Muscle of leg (tissue), 16 donors: ENCODE results near the gene MAP7D1. TPM values are rescaled to one million over a fixed set of nuclear protein-coding genes. Genes with fewer than 3 reads are reported as not detected.
A peak's percentile ranks its signal among the peaks of the same experiment; 100 is the strongest.

ENCODE experiments used
- DNase-seq: peaks from one replicate; pipeline ENCODE4 v3.0.0; 2013
- H3K27ac ChIP-seq: one replicate; pipeline ENCODE4 v1.5.1; 2013; ENCODE audit warnings: mild to moderate bottlenecking, low read length, control low read depth
- H3K27me3 ChIP-seq: one replicate; pipeline ENCODE4 v1.6.1; 2013; ENCODE audit warnings: low read length; ENCODE audit not compliant: control insufficient read depth, insufficient read depth
- H3K36me3 ChIP-seq: one replicate; pipeline ENCODE4 v1.6.1; 2013; ENCODE audit warnings: low read length; ENCODE audit not compliant: control insufficient read depth, insufficient read depth
- H3K4me1 ChIP-seq: one replicate; pipeline ENCODE4 v1.6.1; 2013; ENCODE audit warnings: low read length; ENCODE audit not compliant: control insufficient read depth, insufficient read depth
- H3K4me3 ChIP-seq: one replicate; pipeline ENCODE4 v1.5.1; 2013; ENCODE audit warnings: low read length, control low read depth
- H3K9me3 ChIP-seq: replicated peaks from 2 replicates; pipeline ENCODE4 v1.6.1; 2013; ENCODE audit warnings: low read depth, low read length; ENCODE audit not compliant: control insufficient read depth
- WGBS: methylation state at CpG from one replicate; pipeline ENCODE4 v1.1.5; 2013; ENCODE audit warnings: missing lambda C conversion rate; ENCODE audit not compliant: insufficient coverage; 5-methylcytosine and 5-hydroxymethylcytosine counted together
- long read RNA-seq, 11 donors: transcript quantifications; one replicate each; lab custom pipeline, GENCODE V29; 2026
- polyA plus RNA-seq, 8 donors: library from polyadenylated mRNA; unstranded; fragments of 120-200 nt; gene quantifications; one replicate each; pipeline versions ENCODE4 v1.2.1 to v1.2.3, GENCODE V29; 2013; ENCODE audit warnings: inconsistent platforms in 1 of 8, low replicate concordance in 1 of 8; ENCODE audit not compliant: insufficient read length in 8 of 8, insufficient read depth in 1 of 8
- total RNA-seq: library from RNA; stranded (reverse); fragments of 120-200 nt; gene quantifications from one replicate; pipeline ENCODE4 v1.2.4, GENCODE V29; 2013

The MAP7D1 gene
- total RNA-seq (72.8 TPM), polyA plus RNA-seq (100 to 1,000 TPM; 133 to 197 (median 170) TPM)
- long read RNA-seq, donor 1, partial matches to known transcripts: 5 of 10 reads
- long read RNA-seq, donor 1, other reads (novel, unspliced or antisense): 0 of 10 reads
- long read RNA-seq, donor 2: 0 reads
- long read RNA-seq, donor 3, transcript MAP7D1-203 (18 exons, 3,238 nt): major isoform, 9 of 26 reads
- long read RNA-seq, donor 3, partial matches to known transcripts: 11 of 26 reads
- long read RNA-seq, donor 3, other reads (novel, unspliced or antisense): 0 of 26 reads
- long read RNA-seq, donor 4, partial matches to known transcripts: 39 of 44 reads
- long read RNA-seq, donor 4, other reads (novel, unspliced or antisense): 0 of 44 reads
- long read RNA-seq, donor 5, transcript MAP7D1-203 (18 exons, 3,238 nt): major isoform, 6 of 34 reads
- long read RNA-seq, donor 5, partial matches to known transcripts: 24 of 34 reads
- long read RNA-seq, donor 5, other reads (novel, unspliced or antisense): 0 of 34 reads
- long read RNA-seq, donor 6, transcript MAP7D1-203 (18 exons, 3,238 nt): major isoform, 6 of 67 reads
- long read RNA-seq, donor 6, partial matches to known transcripts: 58 of 67 reads
- long read RNA-seq, donor 6, other reads (novel, unspliced or antisense): 0 of 67 reads
- long read RNA-seq, donor 7, partial matches to known transcripts: 42 of 46 reads
- long read RNA-seq, donor 7, other reads (novel, unspliced or antisense): 0 of 46 reads
- long read RNA-seq, donor 8, partial matches to known transcripts: 42 of 46 reads
- long read RNA-seq, donor 8, other reads (novel, unspliced or antisense): 0 of 46 reads
- long read RNA-seq, donor 9, partial matches to known transcripts: 23 of 27 reads
- long read RNA-seq, donor 9, other reads (novel, unspliced or antisense): 0 of 27 reads
- long read RNA-seq, donor 10, partial matches to known transcripts: 28 of 29 reads
- long read RNA-seq, donor 10, other reads (novel, unspliced or antisense): 0 of 29 reads
- long read RNA-seq, donor 11, partial matches to known transcripts: 15 of 19 reads
- long read RNA-seq, donor 11, other reads (novel, unspliced or antisense): 0 of 19 reads

- peak; percentile 94 for DNase-seq
- under 1% methylated on average over 76 of the region's 88 CpGs for WGBS
- H3K27me3 ChIP-seq: no peaks in the 10 kb centered on the region
- peaks cover 20% of the 10 kb centered on the region for H3K36me3 ChIP-seq
- H3K27ac ChIP-seq: peak within 1 kb of the TSS; percentile 98
- H3K4me1 ChIP-seq: peaks cover 67% of the 10 kb centered on the region
- no peaks in the 10 kb centered on the region for H3K9me3 ChIP-seq
- H3K4me3 ChIP-seq: peak within 1 kb of the TSS; percentile 94
These were observed at the start of gene MAP7D1 for GRCh38 chr1:36155408-36156328. TSS of gene MAP7D1 (plus strand) at chr1:36156160. CDS start at chr1:36156418, 258 bp downstream.

GRCh38 chr1:36106269-36106668, 49.7 kb upstream of the MAP7D1 start:
- no peaks in the 10 kb centered on the region for H3K27me3 ChIP-seq
- WGBS: 67% methylated on average over 1 of the region's 5 CpGs
- no peak overlapping the region for H3K27ac ChIP-seq
- H3K36me3 ChIP-seq: no peaks in the 10 kb centered on the region
- no peak for DNase-seq
- H3K4me1 ChIP-seq: peaks cover 3% of the 10 kb centered on the region
- H3K9me3 ChIP-seq: no peaks in the 10 kb centered on the region
- H3K4me3 ChIP-seq: no peak overlapping the region

- H3K36me3 ChIP-seq: no peaks in the 10 kb centered on the region
- 76% methylated on average over 7 of the region's 9 CpGs for WGBS
- H3K4me3 ChIP-seq: no peak overlapping the region
- no peak for DNase-seq
- H3K4me1 ChIP-seq: peaks cover 3% of the 10 kb centered on the region
- H3K27ac ChIP-seq: no peak overlapping the region
- H3K9me3 ChIP-seq: no peaks in the 10 kb centered on the region
- no peaks in the 10 kb centered on the region for H3K27me3 ChIP-seq
These were observed 48.6 kb upstream of the MAP7D1 start for GRCh38 chr1:36107394-36107793.

- peaks cover 3% of the 10 kb centered on the region for H3K4me1 ChIP-seq
- DNase-seq: no peak
- WGBS: 55% methylated on average over 12 of the region's 14 CpGs
These were observed 47.6 kb upstream of the MAP7D1 start for GRCh38 chr1:36108314-36108713.

DNA sequence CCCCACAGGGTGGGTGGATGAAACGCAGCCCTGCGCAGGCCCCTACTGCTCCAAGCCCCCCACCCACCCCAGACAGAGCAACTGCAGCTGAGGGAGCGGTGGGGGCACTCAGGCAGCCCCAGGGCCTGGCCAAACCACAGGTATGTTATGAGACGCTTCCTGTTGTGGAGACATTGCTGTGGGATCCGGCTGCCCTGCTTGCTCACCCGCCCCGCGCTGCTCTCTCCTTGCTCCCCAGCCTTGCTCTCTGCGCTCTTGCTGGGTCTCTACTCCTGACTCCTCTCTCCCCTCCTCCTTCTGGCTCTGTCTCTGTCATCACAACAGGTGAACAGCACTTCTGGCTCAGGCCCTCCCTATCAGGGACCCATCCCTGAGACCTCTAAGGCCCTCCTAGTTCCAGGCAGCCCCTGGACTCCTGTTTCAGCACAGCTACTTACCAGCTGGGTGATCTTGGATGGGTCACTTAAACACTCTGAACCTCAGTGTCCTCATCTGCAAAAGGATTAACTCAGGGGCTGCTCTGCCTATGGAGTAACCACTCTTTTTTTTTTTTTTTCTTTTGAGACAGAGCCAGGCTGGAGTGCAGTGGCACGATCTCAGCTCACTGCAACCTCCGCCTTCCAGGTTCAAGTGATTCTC, 46.8 kb upstream of the MAP7D1 start:
- Histone ChIP-seq H3K36me3 (no peaks in the 10 kb centered on the region), H3K9me3 (no peaks in the 10 kb centered on the region), H3K4me1 (peaks cover 3% of the 10 kb centered on the region), H3K27me3 (no peaks in the 10 kb centered on the region), H3K4me3 (no peak overlapping the region), H3K27ac (no peak overlapping the region)
- 71% methylated on average over 6 of the region's 11 CpGs for WGBS
- DNase-seq: no peak

More at GRCh38 chr1:36108314-36108713, 47.6 kb upstream of the MAP7D1 start:
- no peaks in the 10 kb centered on the region for H3K36me3 ChIP-seq
- H3K4me3 ChIP-seq: no peak overlapping the region
- H3K27ac ChIP-seq: no peak overlapping the region
- H3K9me3 ChIP-seq: no peaks in the 10 kb centered on the region
- H3K27me3 ChIP-seq: no peaks in the 10 kb centered on the region

DNA sequence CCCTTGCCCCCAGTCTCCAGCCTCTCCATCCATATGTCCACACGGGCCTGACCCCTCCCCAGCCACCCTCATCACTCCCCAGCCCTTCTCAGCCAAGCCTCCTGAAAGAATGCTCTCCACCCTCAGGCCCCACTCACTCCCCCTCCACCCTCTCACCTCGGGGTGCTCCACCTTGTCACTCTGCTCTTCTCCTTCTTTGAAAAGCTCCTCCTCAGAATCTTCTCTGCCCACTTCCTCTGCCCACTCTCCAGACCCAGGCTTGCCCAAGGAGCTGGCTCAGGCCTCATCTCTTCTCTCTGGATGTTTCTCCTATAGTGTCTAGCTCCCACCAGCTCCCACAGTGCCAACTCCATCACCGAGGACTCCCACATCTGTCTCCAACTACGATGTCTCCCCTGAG, 44.8 kb upstream of the MAP7D1 start:
- Histone ChIP-seq H3K27ac (no peak overlapping the region), H3K9me3 (no peaks in the 10 kb centered on the region), H3K4me3 (no peak overlapping the region), H3K36me3 (no peaks in the 10 kb centered on the region), H3K27me3 (no peaks in the 10 kb centered on the region), H3K4me1 (peaks cover 20% of the 10 kb centered on the region)
- WGBS: 72% methylated on average over 4 of the region's 4 CpGs
- DNase-seq: no peak

DNA sequence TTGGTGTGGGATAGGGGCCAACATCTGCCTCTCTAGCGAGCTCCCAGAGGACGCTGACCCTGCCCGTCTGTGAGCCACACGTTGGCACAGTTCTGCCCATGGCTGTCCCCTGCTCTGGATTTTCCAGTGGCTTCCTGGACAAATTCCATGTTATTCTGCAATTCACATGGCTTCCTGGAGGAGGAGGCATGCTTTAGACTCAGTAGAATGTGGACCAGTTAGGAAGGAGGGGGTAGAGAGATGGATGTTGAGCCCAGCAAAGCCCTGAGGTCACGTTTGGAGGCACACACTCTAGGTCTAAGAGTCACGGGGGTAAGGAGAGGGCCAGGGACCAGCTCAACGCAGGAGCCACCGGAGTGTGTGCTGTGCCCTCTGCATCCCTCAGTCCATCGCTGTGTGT, 43.1 kb upstream of the MAP7D1 start:
- Histone ChIP-seq H3K4me1 (peaks cover 37% of the 10 kb centered on the region), H3K27me3 (no peaks in the 10 kb centered on the region), H3K27ac (no peak overlapping the region), H3K4me3 (no peak overlapping the region), H3K9me3 (no peaks in the 10 kb centered on the region), H3K36me3 (no peaks in the 10 kb centered on the region)
- no peak for DNase-seq
- 75% methylated on average over 9 of the region's 9 CpGs for WGBS

GRCh38 chr1:36114371-36114770, 41.6 kb upstream of the MAP7D1 start:
- DNase-seq: no peak
- H3K4me1 ChIP-seq: peaks cover 50% of the 10 kb centered on the region
- H3K36me3 ChIP-seq: no peaks in the 10 kb centered on the region
- H3K9me3 ChIP-seq: no peaks in the 10 kb centered on the region
- no peak overlapping the region for H3K27ac ChIP-seq
- no peaks in the 10 kb centered on the region for H3K27me3 ChIP-seq
- WGBS: 55% methylated on average over 4 of the region's 5 CpGs
- no peak overlapping the region for H3K4me3 ChIP-seq

GRCh38 chr1:36115200-36115669, 40.7 kb upstream of the MAP7D1 start:
- no peaks in the 10 kb centered on the region for H3K36me3 ChIP-seq
- H3K9me3 ChIP-seq: no peaks in the 10 kb centered on the region
- peak overlapping the region; percentile 75 for H3K27ac ChIP-seq
- peak; percentile 82 for DNase-seq
- H3K27me3 ChIP-seq: no peaks in the 10 kb centered on the region
- H3K4me1 ChIP-seq: peaks cover 57% of the 10 kb centered on the region
- 11% methylated on average over 17 of the region's 18 CpGs for WGBS
- no peak overlapping the region for H3K4me3 ChIP-seq
